ENCODE results near the gene CFAP92.
"Not testable (repeated sequence)": the region's sequence is repeated elsewhere in the genome, so short reads cannot be mapped to it uniquely, and the experiment has no call there.

CFAP92 gene

GRCh38 chr3:128889139-128889894 is 104.6 kb downstream of the CFAP92 start:
- DNase-seq, result no peak

GRCh38 chr3:128884992-128885391 is 108.9 kb downstream of the CFAP92 start:
- DNase-seq, result no peak

- no peak for DNase-seq
Observed at GRCh38 chr3:128882719-128883118, 111.2 kb downstream of the CFAP92 start.

- no peak for DNase-seq
Observed at GRCh38 chr3:128881576-128881975, 112.3 kb downstream of the CFAP92 start.

GRCh38 chr3:128880455-128880854 is 113.4 kb downstream of the CFAP92 start:
- DNase-seq, result not testable (repeated sequence)

GRCh38 chr3:128879991-128880390 is 113.9 kb downstream of the CFAP92 start:
- no peak for DNase-seq

GRCh38 chr3:128879125-128879969 is 114.5 kb downstream of the CFAP92 start, which contains the start of gene ACAD9:
TSS of gene ACAD9 (plus strand) at chr3:128879620. CDS start at chr3:128879692, 72 bp downstream.
- peak; percentile 95 for DNase-seq

GRCh38 chr3:128878556-128879124 is 115.2 kb downstream of the CFAP92 start:
- peak; percentile 39 for DNase-seq

GRCh38 chr3:128878011-128878457 is 115.8 kb downstream of the CFAP92 start:
- DNase-seq, result no peak

- DNase-seq, result no peak
Observed at GRCh38 chr3:128875556-128876120, 118.2 kb downstream of the CFAP92 start.

GRCh38 chr3:128874481-128875180 is 119.2 kb downstream of the CFAP92 start:
- no peak for DNase-seq

- no peak for DNase-seq
Observed at GRCh38 chr3:128873244-128874022, 120.4 kb downstream of the CFAP92 start.

- DNase-seq, result no peak
Observed at GRCh38 chr3:128872744-128873143, 121.1 kb downstream of the CFAP92 start.

- DNase-seq, result no peak
Observed at GRCh38 chr3:128872282-128872681, 121.6 kb downstream of the CFAP92 start.

- no peak for DNase-seq
Observed at GRCh38 chr3:128870347-128870746, 123.5 kb downstream of the CFAP92 start.

GRCh38 chr3:128867200-128868125 is 126.4 kb downstream of the CFAP92 start:
- DNase-seq, result no peak

- not testable (repeated sequence) for DNase-seq
Observed at GRCh38 chr3:128864849-128865804, 128.7 kb downstream of the CFAP92 start.

GRCh38 chr3:128864351-128864811 is 129.5 kb downstream of the CFAP92 start:
- DNase-seq, result no peak

- DNase-seq, result no peak
Observed at GRCh38 chr3:128863560-128863959, 130.3 kb downstream of the CFAP92 start.

All from kidney glomerular epithelial cell (primary cell).